Astrocyte of the spinal cord (primary cell): Measurements from ENCODE around the gene TUBA4B.

Experiments used
- DNase-seq: peaks from one replicate; pipeline ENCODE4 v3.0.0; 2011; ENCODE audit warnings: low read depth, low spot score
- H3K4me3 ChIP-seq: 2 replicates; pipeline ENCODE4 v1.5.1; 2011; ENCODE audit warnings: low read depth, mild to moderate bottlenecking, low read length, moderate library complexity
- in situ Hi-C: cut with HindIII; loops from 2 replicates; pipeline ENCODE4 v1.10.0; 2017; ENCODE audit warnings: low sequenced_read_pairs
- TF ChIP-seq, protein P1 (sequence below): IDR thresholded peaks from 2 replicates; pipeline ENCODE4 v1.5.1; 2012; ENCODE audit warnings: low read depth, mild to moderate bottlenecking, low read length, inconsistent platforms

TUBA4B gene

GRCh38 chr2:219252900-219253752 is at the start of gene TUBA4B:
Gene TUBA4B, plus strand, starts transcription at chr2:219253243. Its CDS starts 165 bp downstream, at chr2:219253408.
- in situ Hi-C loops, result no loop called here
- H3K4me3 ChIP-seq, result peak within 1 kb of the TSS; percentile 46
- no peak for DNase-seq
- TF ChIP-seq, protein P1, sequence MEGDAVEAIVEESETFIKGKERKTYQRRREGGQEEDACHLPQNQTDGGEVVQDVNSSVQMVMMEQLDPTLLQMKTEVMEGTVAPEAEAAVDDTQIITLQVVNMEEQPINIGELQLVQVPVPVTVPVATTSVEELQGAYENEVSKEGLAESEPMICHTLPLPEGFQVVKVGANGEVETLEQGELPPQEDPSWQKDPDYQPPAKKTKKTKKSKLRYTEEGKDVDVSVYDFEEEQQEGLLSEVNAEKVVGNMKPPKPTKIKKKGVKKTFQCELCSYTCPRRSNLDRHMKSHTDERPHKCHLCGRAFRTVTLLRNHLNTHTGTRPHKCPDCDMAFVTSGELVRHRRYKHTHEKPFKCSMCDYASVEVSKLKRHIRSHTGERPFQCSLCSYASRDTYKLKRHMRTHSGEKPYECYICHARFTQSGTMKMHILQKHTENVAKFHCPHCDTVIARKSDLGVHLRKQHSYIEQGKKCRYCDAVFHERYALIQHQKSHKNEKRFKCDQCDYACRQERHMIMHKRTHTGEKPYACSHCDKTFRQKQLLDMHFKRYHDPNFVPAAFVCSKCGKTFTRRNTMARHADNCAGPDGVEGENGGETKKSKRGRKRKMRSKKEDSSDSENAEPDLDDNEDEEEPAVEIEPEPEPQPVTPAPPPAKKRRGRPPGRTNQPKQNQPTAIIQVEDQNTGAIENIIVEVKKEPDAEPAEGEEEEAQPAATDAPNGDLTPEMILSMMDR, result no peak

DNA sequence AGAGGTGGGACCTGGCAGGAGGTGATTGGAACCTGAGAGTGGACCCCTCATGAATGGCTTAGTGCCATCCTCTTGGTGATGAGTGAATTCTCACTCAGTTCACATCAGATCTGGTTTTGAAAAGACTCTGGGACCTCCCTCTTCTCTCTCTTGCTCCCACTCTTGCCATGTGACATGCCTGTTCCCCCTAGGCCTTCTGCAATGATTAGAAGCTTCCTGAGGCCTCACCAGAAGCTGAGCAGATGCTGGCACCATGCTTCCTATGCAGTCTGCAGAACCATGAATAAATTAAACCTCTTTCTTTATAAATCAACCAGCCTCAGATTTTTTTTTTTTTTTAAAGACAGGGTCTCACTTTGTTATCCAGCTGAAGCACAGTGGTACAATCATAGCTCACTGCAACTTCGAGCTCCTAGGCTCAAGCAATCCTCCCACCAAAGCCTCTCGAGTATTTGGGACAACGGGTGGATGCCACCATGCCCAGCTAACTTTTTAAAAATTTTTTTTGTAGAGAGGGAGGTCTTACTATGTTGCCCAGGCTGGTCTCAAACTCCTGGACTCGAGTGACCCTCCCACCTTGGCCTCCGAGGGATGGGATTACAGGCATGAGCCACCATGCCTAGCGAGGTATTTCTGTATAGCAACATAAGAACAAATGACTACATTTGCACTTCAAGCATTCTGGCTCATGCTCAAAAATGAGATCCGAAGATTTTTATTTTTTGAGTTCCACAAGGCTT is 48.4 kb upstream of the TUBA4B start:
- in situ Hi-C loops, result no loop called here
- no peak for DNase-seq
- TF ChIP-seq, protein P1, result no peak
- no peak overlapping the region for H3K4me3 ChIP-seq

DNA sequence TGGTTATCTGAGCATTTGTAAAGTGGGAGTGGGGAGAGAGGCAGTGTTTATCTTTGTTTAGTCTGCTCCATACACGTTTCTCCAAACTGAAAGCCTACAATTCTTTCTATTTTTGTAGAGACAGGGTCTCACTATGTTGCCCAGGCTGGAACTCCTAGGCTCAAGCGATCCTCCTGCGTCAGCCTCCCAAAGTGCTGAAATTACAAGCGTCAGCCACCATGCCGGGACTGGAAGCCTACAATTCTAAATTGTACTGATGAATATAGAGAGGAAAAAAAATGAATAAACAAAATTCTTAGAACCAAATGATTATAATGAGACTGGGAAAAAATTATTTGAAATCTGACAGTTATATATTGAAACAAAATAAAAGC is 47.9 kb upstream of the TUBA4B start:
- in situ Hi-C loops, result no loop called here
- no peak for DNase-seq
- no peak overlapping the region for H3K4me3 ChIP-seq
- TF ChIP-seq, protein P1, result no peak

DNA sequence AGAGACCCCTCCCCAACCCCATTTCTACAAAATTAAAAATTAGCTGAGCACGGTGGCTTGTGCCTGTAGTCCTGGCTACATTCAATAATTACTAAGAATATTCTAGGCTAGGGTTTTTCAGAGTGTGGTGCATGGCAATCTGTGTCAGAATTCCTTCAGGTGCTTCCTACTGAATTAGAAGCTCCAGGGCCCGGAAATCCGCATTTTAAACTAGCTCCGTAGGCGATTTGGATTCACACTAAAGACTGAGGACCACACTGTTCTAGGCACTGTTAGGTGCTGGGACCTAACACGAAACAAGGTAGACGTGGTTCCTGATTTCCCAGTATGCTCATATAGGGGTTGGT is 47.1 kb upstream of the TUBA4B start:
- H3K4me3 ChIP-seq, result peak overlapping the region; percentile 67
- DNase-seq, result no peak
- TF ChIP-seq, protein P1, result no peak
- in situ Hi-C loops, result no loop called here

- DNase-seq, result peak; percentile 94
- H3K4me3 ChIP-seq, result peak within 1 kb of the TSS; percentile 71
- TF ChIP-seq, protein P1, result no peak
- in situ Hi-C loops, result no loop called here
Observed at GRCh38 chr2:219206328-219207133, 46.5 kb upstream of the TUBA4B start, which contains the start of gene ZFAND2B. Gene ZFAND2B, plus strand, starts transcription at chr2:219206782. Its CDS starts 206 bp downstream, at chr2:219206988.
